GM18861 (cell line): ENCODE results near the gene CYP27C1.

Source experiments
- ATAC-seq: cut with Tn5 transposase; IDR thresholded peaks from one replicate; pipeline ENCODE4 v1.9.1; 2021; ENCODE audit not compliant: unreplicated experiment

CYP27C1 gene

DNA sequence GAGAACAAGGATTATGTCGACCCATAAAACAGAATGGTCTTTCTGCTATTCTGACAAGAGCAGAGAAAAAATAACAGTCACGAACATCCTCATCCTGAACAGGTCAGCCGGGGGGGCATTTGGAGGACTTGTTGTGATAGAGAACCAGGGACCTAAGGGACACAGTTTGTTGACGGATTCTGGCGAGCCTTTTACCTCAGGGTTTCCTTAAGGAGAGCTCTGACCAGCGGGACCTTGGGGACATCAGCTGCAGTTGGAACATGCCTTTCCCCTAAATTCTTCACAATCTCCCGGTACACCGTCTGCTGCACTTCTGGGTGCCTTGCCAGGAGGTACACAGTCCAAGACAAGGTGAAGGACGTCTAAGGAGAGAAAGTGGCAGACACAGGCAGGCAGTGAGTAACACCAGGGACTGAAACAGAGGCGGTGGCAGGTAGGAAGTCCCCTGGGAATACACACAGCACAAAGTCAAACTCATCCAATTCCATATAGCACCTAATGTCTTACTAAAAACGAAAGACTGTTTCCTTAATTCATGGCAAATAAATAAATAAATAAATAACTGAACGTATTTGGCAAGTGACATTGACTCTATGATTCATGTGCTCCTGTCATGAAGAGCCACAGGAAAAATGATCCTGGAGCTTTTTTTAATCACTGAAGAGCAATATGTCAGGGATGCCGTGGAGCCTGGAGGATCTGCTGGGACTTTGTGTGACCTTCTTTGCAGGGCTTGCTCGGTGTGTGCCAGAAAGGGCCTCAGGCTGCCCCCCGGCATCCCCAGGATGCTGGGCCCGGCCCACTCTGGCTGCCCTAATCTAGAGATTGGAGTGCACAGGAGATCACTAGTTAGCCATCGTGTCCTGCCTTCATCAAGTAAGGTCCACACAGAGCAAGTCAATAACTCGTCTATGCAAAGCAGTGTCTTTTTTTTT, 24.7 kb downstream of the CYP27C1 start:
- ATAC-seq, result no peak

DNA sequence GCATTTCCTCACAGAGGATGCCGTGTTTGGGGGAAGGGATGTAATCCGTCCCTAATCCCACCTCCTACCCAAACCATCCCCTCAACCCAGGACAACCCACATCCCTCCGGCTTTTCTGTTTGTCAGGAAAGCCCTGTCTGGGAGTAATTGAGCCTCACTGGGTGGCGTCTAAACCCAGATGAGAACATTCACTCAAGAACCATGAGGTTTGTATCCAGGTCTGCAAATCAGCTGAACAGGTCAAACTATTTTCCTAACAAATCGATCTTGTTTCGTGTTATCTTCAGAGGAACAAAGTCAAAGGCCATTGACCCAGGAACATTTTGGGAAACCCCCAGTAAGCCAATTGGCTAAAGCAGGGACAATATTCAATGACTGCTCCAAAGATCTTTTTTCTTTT, 25.7 kb downstream of the CYP27C1 start:
- no peak for ATAC-seq

DNA sequence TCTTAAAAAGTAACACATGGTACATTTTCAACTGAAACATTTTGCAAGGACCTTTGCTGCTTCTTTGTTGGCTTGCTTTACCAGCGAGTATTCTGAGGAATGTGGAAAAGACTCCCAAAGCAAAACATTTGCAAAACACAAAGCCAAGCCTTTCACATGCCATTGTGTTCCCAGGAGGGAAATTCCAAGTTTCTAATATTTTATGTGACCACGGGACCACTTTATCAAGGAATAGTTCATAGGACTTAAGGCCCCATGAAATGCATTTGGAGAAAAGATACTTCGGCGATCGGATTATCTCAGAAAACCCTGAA, 26.2 kb downstream of the CYP27C1 start:
- no peak for ATAC-seq

DNA sequence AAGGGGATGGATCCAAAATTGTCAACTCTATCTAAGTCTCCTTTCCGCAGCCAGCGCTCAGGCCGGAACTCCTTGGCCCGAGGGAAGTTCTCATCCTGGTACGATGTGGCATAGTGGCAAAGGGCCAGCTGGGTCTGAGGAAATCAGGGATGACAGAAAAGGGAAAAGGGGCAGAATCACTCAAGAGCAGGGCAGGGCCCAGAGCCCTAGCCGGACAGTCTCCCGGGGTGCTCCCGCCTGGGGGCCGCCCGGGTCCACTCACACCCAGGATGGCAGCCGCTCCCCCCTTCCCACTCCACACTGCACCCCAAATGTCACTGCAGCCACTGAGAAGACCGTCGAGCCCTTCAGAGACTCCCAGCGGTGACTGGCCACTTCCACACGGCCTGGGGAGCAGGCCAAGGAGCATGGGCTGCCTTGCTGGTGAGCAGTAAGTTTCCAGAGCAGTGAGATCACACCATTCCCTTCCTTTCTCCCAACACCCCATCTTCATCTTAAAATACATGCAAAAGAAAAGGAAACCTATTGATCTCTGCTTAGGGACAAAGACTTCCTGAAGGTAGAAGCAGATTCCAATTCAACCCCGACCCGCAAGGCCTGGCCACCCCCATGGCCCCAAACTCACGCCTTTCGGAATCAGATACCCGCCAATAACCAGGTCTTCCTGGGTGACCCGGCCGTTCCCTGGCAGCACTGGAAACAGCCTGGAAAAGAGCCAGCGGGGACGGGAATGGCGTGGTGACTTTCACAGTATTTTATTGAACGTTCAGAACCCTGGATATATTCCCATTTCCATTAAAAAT, 26.7 kb downstream of the CYP27C1 start:
- ATAC-seq, result no peak

DNA sequence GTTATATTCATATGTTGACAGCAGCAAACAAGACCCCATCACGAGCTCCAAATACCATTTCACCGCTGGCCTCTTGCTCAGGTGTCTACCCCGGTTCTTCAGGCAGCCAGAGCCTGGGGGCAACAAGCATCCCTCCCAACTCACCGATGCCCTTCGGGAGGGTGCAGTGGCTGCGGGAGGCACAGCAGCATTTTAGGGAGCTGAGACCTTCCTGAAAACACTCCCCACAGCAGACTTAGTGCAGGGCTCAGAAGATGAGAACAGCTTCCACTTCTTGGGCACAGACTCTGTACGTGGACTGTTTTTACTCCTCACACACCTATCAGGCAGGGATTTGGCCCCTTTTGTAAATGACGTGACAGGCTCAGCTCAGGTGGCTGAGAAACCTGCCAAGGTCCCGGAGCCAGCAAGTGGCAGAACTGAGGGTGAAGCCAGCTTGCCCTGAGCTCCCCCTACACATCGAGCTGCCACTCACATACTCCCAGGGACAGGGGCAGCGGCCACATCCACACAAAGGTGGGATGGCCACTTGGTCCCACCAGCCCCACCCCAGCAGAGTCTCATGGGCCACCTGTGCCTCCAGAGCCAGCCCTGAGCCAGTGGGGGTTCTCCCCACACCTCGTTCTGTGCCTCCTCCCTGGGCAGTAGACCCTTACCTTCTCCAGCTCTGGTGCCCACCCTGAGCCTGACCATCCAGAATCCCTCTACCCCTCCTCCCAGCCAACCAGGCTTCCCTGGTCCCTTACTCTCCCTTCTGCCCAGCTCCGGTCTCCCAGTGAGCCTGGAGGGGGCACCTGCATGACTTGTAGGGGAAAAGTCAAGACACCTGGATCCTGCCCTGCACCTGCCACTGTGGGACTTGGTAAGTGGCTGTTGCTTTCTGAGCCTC, 28.5 kb downstream of the CYP27C1 start:
- no peak for ATAC-seq

DNA sequence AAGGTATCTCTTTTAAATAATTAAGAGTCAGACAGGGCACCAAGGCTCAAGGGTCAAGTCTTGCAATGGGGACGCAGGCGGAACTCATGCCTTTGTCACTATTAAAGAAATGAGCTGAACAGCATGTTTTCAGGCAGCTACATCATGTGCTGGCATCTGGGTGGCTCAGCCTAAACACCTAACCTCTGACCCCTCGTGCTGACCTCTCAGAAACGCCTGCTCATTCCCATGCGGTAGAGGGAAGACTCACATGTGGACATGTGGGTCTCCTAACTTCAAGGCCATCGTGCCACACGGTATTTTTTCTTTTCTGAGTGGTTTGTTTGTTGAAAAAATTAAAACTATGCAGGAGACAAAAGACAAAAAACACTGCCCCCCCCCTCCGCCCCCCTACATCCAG, 31.3 kb downstream of the CYP27C1 start:
- ATAC-seq, result no peak

DNA sequence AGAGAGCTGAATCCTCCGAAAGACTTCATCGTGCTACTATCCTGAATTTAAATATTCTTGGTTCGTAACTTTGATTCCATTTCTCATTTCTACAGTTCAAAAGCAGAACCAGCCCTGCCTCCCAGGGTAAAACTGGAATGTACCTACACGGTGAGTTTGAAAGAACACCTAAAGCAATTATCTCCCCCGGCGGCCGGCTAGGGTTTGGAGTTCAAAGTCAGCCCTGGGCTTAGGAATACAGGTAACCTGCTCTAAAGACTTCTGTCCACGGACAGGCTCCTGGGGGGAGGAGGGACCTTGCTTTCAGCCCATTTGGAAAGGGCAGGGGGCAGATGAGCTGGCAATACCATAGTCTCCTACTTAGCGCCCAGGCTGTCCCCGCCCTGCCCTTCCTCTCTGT, 32.3 kb downstream of the CYP27C1 start:
- ATAC-seq, result no peak

DNA sequence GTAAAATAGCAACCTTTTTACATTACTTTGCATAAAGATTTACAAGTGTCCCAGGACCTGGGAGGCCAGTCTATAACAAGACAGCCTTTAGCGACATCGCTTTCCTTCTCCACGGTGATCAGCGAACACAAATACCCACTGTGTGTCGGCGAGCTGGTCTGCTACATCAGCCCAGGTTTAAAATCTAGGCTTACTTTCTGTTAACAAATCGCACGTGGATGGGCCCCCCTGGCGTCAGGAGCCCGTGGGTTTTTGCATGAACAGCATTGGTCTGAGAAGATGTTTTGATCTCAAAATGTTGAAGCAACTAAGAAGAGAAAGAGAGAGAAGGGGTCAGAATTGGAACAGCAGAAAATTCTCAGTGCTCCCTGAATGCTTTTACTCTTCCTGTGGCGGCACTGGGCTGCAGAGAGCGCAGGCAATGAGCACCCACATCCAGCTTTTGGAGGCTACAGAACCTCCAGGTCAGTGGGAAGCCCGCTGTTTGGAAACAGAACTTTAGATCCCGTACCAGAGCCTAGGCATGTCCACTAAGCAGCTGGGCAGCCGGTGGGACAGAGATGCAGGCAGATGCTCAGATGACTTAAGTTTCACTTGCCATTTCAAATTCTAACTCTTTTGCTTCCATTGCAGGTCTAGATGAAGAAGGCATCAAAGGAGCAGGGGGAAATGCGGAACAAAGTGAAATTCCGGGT, 32.9 kb downstream of the CYP27C1 start:
- ATAC-seq, result no peak

DNA sequence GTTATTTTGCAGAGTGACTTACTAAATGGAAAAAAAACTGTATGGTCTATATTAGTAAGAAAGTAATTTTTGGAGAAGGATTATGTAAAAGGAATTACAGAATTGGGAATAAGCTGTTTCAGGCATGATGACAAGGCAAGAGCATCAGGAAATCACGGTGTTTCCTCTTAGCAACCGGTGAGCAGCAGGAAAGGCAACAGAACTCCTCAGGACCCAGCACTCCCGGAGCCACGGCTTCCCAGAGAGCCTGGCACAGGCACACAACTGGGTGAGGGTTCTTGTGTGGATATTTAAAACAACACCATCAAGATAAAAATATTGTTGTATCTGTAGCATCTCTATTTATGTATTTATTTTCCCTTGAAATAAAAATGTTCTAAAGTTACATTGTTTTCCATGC, 34.4 kb downstream of the CYP27C1 start:
- no peak for ATAC-seq

DNA sequence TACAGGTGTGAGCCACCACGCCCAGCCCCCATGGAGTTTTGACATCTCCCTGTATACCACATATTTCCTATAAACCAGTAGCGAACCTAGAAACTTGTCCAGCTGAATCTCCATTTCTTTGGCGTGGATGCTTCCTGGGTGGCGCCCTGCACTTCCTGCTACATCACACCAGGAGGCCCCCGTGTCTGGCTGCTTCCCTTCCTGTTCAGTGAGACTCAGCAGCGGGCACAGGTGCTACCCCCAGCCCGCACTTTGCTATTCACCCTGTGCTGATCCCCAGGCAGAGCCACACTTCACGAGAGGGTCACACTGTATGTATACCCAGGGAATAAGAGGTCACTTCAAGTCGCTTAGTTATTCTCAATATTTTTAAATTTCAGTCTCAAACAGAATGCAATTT, 35.0 kb downstream of the CYP27C1 start:
- no peak for ATAC-seq

DNA sequence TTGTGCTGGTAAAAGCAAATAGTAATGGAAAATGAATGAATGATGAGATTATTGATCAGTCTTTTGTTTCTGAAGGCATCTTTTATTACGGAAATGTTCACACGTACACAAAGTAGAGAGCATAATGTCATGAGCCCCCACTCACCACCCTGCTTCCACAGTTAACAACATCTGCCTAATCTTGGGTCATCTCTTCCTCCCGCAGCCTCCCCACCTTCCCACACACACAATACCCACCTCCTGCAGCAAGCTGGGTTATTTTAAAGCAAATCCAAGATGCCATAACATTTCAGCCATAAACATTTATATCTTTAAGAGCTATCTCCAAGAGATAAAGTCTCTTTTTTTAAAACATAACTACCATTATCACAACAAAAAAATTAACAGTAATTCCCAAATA, 36.3 kb downstream of the CYP27C1 start:
- ATAC-seq, result no peak

DNA sequence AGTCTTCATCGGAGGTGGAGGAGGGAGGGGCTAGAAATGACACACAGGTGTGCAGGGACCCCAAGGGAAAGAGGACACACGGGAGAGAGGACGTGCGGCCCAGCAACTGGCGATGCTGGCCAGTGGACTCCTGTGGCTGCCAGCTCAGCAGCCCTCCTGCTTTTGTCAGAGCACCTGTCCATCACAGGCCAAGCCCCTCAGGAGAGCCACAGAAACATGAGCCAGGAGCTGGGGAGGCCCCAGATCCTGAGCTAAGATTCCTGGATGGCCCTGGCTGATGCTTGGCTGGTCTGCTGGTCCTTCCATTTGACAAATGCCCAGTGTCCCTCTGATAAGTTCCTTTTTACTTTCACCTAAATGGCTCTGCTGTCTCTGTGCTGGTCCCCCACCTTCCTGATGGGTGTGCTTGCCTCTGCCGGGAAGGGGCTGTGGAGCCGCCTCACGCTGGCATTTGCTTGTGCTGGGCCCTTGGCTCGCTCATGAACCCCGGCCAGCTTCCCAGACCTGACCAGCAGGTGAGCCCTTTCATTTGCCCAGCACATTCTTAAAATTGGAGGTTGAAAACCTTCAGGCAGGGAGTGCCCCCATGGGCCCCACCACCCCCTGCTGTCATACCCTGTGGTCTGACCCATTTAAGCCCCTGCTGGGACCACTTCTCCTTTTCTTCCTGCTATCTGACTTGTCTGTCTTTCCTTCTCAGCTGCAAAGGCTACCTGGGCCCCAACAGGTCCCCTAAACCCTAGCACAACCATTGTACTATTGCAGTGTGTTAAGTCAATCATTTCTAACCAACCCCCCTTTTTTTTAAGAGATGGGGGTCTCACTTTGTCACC, 37.3 kb downstream of the CYP27C1 start:
- no peak for ATAC-seq

DNA sequence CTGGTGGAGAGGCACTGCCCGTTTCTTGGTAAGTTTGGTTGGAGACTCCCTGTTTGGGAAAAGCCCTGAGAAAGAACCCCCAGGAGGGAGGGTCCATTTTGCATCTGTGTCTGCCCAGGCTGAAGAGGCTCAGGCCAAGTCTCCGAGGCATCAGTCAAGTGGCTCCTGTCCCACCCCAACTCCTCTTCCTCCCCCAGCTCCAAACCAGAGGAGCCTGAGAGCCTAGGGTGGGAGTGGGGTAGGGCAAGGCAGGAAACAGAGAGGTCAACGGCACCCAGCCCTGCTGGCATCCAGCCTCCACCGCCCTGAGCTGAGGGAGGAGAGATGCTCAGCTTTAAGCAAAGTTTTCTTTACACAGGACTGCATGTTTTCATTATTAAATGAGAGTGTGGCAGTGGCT, 38.2 kb downstream of the CYP27C1 start:
- no peak for ATAC-seq

DNA sequence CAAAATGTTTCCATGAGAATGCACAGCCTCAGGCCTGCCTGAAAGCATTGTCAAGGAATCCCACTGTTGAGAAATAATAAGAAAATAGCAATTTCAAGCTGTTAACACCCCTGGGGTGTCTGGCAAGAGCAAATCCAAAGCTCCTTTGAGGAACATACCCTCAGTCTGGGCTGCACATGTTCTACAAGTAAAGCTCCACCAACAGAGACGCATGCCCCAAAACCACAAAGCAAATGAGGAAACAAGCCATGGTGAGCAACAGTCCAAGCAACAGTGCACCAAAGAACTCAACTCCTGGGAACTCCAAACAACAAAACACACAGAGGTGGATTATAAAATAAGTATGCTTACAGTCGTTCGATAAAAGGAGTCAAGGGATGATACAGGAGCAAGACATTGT, 40.3 kb downstream of the CYP27C1 start:
- no peak for ATAC-seq

DNA sequence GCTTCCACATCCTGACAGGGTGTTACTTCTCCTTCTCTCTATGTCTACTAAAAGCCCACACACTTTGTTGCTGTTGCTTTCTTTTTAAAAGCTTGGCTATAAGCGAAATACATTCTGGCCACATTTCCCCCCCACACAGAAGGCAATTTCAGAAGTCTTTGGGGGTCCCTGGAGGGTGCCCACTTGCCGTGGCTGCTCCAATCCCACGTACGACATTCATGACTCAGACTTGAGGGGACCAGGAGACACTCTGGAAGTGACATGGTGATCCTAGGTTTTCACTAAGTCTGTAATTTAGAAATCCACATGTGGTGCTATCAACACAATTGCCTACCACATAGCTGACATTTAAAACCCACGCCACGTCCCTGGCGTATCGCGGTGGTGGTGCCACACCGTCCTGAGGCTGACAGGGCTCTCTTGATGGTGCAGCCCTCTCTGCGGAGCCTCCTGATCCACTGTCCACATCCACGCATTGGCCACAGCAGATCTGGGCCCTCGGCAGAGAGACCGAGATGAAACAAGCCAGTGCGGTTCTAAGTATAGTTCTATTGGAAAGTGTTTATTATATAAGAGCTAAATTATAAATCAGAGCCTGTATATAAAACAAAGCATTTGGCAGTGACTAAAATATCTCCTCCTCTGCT, 42.4 kb downstream of the CYP27C1 start:
- ATAC-seq, result no peak

DNA sequence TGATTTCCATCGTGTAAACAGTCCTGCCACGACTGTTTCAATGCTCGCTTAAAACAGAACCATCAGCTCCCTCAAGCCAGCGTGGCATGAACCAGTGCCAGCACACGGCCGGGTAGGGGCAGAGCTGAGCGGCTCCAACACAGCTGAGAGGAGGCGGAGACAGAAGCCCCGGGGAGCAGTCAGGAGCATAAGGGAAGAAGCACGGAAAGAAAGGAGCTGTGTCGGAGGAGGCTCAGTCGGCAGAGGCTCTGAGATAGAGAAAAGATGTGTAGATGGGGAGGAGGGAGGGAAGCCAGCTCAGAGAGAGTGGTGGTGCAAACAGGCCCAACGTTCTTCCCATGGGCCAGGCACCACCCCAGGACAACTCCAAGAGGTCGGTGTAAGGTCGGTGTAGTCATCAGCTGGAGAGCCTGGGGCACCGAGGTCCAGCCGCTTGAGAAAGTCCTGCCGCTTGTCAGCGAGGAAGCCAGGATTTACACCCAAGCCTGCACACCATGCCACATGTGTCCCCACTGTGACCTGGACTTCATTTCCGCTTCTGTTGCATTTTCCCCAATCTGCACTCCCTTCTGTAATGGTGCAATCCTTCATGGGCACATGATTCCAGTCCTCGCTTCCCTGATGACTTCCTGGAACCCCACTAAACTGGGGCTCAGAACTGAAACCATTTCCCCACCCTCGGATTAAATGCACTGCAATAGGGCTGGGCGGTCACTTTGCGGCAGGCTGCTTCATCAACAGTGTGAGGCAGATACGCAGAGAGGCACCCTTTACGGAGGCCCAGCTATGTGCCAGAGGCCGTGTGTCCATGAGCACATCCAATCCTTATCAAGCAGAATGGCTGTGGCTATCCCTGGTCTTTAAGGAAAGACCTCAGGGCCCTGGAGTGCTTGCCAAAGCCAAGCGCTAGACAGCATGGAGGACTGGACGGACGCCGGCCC, 43.5 kb downstream of the CYP27C1 start:
- no peak for ATAC-seq

DNA sequence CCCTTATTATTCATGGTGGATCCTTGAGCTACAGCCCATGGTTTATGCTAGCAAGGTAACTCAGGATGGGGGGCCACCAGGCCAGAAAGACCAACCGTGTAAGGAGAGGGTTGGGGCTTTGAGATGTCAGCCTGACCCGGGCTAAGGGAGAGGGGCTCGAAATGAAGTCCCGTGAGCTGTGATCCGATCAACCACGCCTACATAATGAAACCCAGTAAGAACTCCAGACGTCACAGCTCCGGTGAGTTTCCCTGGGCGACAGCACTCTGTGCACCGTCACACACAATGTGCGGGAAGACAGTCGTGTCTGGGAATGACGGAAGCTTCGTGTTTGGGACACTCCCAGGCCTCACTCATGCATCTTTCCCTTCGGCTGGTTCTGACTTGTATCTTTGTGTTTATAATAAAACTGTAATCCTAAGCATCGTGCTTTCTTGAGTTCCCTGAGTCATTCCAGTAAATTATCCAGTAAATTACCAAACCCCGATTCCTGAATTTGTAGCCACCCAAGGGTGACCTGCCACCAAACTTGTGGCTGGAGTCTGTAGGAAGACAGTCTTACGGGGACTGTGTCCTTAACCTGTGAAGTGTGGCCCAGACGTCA, 44.2 kb downstream of the CYP27C1 start:
- no peak for ATAC-seq
